H1 (cell line): ENCODE results near the gene FOXO6. TPM values are rescaled to one million over a fixed set of nuclear protein-coding genes. Genes with fewer than 3 reads are reported as not detected.

ENCODE experiments used
- CTCF ChIA-PET: fragments of 300-600 bp; sonication (Branson Sonifier 250); formaldehyde crosslinking; loops from one replicate; lab custom pipeline; 2021; ENCODE audit not compliant: partially characterized antibody; lab: Charles Lee
- POLR2A ChIA-PET: fragments of 300-600 bp; sonication (Branson Sonifier 250); formaldehyde crosslinking; loops from one replicate; lab custom pipeline; 2021; ENCODE audit warnings: inconsistent platforms; ENCODE audit not compliant: partially characterized antibody; lab: Charles Lee
- DNase-seq, 2 experiments: peaks; one replicate each; pipeline versions ENCODE4 v3.0.0 to v3.0.0-alpha.2; 2010 to 2022; ENCODE audit warnings: low spot score in 2 of 2, low read depth in 1 of 2, mixed read lengths in 1 of 2
- FAIRE-seq: peaks from 2 replicates; lab custom pipeline; 2011; peaks lifted over from hg19 to GRCh38; lab: Jason Lieb, UNC
- H2AFZ ChIP-seq: 2 replicates; pipeline ENCODE4 v1.8.1; 2012; ENCODE audit warnings: low read length, inconsistent platforms
- H2AK5ac ChIP-seq: 2 replicates; pipeline ENCODE4 v1.6.1; 2013; ENCODE audit warnings: low read depth, low read length
- H2BK120ac ChIP-seq: replicated peaks from 2 replicates; pipeline ENCODE3; 2013; ENCODE audit warnings: low read depth, low read length, inconsistent platforms
- H2BK12ac ChIP-seq: 2 replicates; pipeline ENCODE4 v1.6.1; 2013; ENCODE audit warnings: low read depth, low read length
- H2BK15ac ChIP-seq: 2 replicates; pipeline ENCODE4 v1.6.1; 2013; ENCODE audit warnings: low read length
- H2BK20ac ChIP-seq: 2 replicates; pipeline ENCODE4 v1.6.1; 2013; ENCODE audit warnings: low read length
- H2BK5ac ChIP-seq: 2 replicates; pipeline ENCODE4 v1.6.1; 2013; ENCODE audit warnings: low read depth, low read length
- H3K14ac ChIP-seq: 2 replicates; pipeline ENCODE4 v1.6.1; 2013; ENCODE audit warnings: inconsistent platforms; ENCODE audit not compliant: insufficient read length
- H3K18ac ChIP-seq: 2 replicates; pipeline ENCODE4 v1.6.1; 2013; ENCODE audit warnings: low read length; ENCODE audit errors: extremely low read depth
- H3K23ac ChIP-seq: 2 replicates; pipeline ENCODE4 v1.6.1; 2013; ENCODE audit warnings: inconsistent platforms; ENCODE audit not compliant: insufficient read length
- H3K23me2 ChIP-seq: 2 replicates; pipeline ENCODE4 v1.6.1; 2013; ENCODE audit warnings: low read depth, low read length
- H3K27ac ChIP-seq: 2 replicates; pipeline ENCODE4 v1.6.1; 2011; ENCODE audit warnings: low read depth, low read length, inconsistent platforms
- H3K27me3 ChIP-seq, 4 experiments: replicated peaks in 1 of 4; 1 replicate in 1 of 4; 2 replicates in 3 of 4; pipeline versions ENCODE4 v1.6.1 to v1.8.1; 2011 to 2013; ENCODE audit warnings: low read length in 3 of 4, mild to moderate bottlenecking in 3 of 4, inconsistent platforms in 2 of 4, mixed read lengths in 2 of 4, moderate library complexity in 1 of 4; ENCODE audit not compliant: control insufficient read depth in 3 of 4, insufficient read depth in 3 of 4; ENCODE audit errors: extremely low read depth in 1 of 4
- H3K36me3 ChIP-seq, 4 experiments: 2 replicates each; pipeline versions ENCODE4 v1.6.1 to v1.8.1; 2011 to 2013; ENCODE audit warnings: mild to moderate bottlenecking in 4 of 4, low read length in 3 of 4, moderate library complexity in 2 of 4, control low read depth in 1 of 4, inconsistent platforms in 1 of 4; ENCODE audit not compliant: insufficient read depth in 4 of 4, control insufficient read depth in 2 of 4
- H3K4ac ChIP-seq: replicated peaks from 2 replicates; pipeline ENCODE3; 2013; ENCODE audit warnings: low read length, low read depth, mixed read lengths, inconsistent platforms; ENCODE audit not compliant: insufficient read length
- H3K4me1 ChIP-seq, 4 experiments: replicated peaks in 1 of 4; 1 replicate in 1 of 4; 2 replicates in 3 of 4; pipeline versions ENCODE4 v1.6.1 to v1.8.1; 2011 to 2013; ENCODE audit warnings: low read length in 3 of 4, inconsistent platforms in 2 of 4, mixed read lengths in 1 of 4; ENCODE audit not compliant: insufficient read depth in 4 of 4, control insufficient read depth in 3 of 4
- H3K4me2 ChIP-seq, 2 experiments: 2 replicates each; pipeline versions ENCODE4 v1.6.1 to v1.8.1; 2011 to 2013; ENCODE audit warnings: low read depth in 2 of 2, low read length in 2 of 2, control low read depth in 1 of 2, inconsistent platforms in 1 of 2, mild to moderate bottlenecking in 1 of 2; ENCODE audit not compliant: insufficient read depth in 1 of 2
- H3K4me3 ChIP-seq, 4 experiments: fragments of 200-600, 300-600 bp in 1 of 4; sonication (generic), shearing (Covaris generic), sonication (Bioruptor Twin) in 1 of 4; 2 replicates each; pipeline versions ENCODE4 v1.5.1 to v1.8.1; 2011 to 2016; ENCODE audit warnings: low read length in 4 of 4, low read depth in 3 of 4, control low read depth in 2 of 4, inconsistent platforms in 2 of 4, mild to moderate bottlenecking in 2 of 4, mixed read lengths in 1 of 4, moderate library complexity in 1 of 4; ENCODE audit not compliant: insufficient read depth in 2 of 4; ENCODE audit errors: extremely low read depth in 1 of 4
- H3K56ac ChIP-seq: replicated peaks from 2 replicates; pipeline ENCODE3; 2013; ENCODE audit warnings: low read depth, mild to moderate bottlenecking, mixed read lengths, low read length, inconsistent platforms; ENCODE audit not compliant: insufficient read length
- H3K79me1 ChIP-seq: 2 replicates; pipeline ENCODE4 v1.6.1; 2013; ENCODE audit warnings: low read depth, low read length, control low read depth
- H3K79me2 ChIP-seq, 2 experiments: 2 replicates each; pipeline versions ENCODE4 v1.6.1 to v1.8.1; 2012 to 2013; ENCODE audit warnings: low read length in 2 of 2, mild to moderate bottlenecking in 2 of 2, inconsistent platforms in 1 of 2; ENCODE audit not compliant: insufficient read depth in 2 of 2, control insufficient read depth in 1 of 2
- H3K9ac ChIP-seq, 4 experiments: replicated peaks in 1 of 4; 1 replicate in 1 of 4; 2 replicates in 3 of 4; pipeline versions ENCODE4 v1.6.1 to v1.8.1; 2011 to 2013; ENCODE audit warnings: low read depth in 3 of 4, low read length in 3 of 4, control low read depth in 2 of 4, mild to moderate bottlenecking in 2 of 4, moderate library complexity in 2 of 4, inconsistent platforms in 1 of 4; ENCODE audit errors: extremely low read depth in 1 of 4
- H3K9me3 ChIP-seq, 2 experiments: 2 replicates each; pipeline versions ENCODE4 v1.6.1 to v1.8.1; 2012 to 2013; ENCODE audit warnings: mild to moderate bottlenecking in 2 of 2, moderate library complexity in 2 of 2, control low read depth in 1 of 2, inconsistent platforms in 1 of 2, low read depth in 1 of 2, low read length in 1 of 2, mixed read lengths in 1 of 2; ENCODE audit not compliant: insufficient read depth in 2 of 2
- H4K20me1 ChIP-seq, 2 experiments: replicated peaks in 1 of 2; 2 replicates each; pipeline versions ENCODE3 to v1.8.1; 2011 to 2013; ENCODE audit warnings: inconsistent platforms in 2 of 2, low read length in 2 of 2, mild to moderate bottlenecking in 1 of 2; ENCODE audit not compliant: insufficient read depth in 2 of 2, control insufficient read depth in 1 of 2
- H4K5ac ChIP-seq: 2 replicates; pipeline ENCODE4 v1.6.1; 2013; ENCODE audit warnings: low read length, low read depth, mixed read lengths, inconsistent platforms; ENCODE audit not compliant: insufficient read length
- H4K8ac ChIP-seq: 2 replicates; pipeline ENCODE4 v1.8.0; 2013; ENCODE audit warnings: mild to moderate bottlenecking, moderate library complexity, low read length, inconsistent platforms; ENCODE audit not compliant: insufficient read depth; ENCODE audit errors: extremely low read depth
- H4K91ac ChIP-seq: replicated peaks from 2 replicates; pipeline ENCODE3; 2013; ENCODE audit warnings: low read length, mixed read lengths, inconsistent platforms; ENCODE audit not compliant: insufficient read length
- CHD2 ChIP-seq: IDR thresholded peaks from 2 replicates; pipeline ENCODE4 v1.6.1; 2012; ENCODE audit warnings: low read length, improper control_type of control experiment
- CREB1 ChIP-seq: IDR thresholded peaks from 2 replicates; pipeline ENCODE4 v1.6.1; 2012; ENCODE audit warnings: inconsistent platforms
- KDM4A ChIP-seq: IDR thresholded peaks from one replicate; pipeline ENCODE4 v1.7.1; 2012; ENCODE audit warnings: low read depth, mild to moderate bottlenecking, moderate library complexity, low read length, inconsistent platforms; ENCODE audit not compliant: severe bottlenecking
- PHF8 ChIP-seq: fragments of 200-600 bp; sonication (generic); conservative IDR thresholded peaks from 2 replicates; pipeline ENCODE4 v1.7.1; 2012; ENCODE audit warnings: low read depth, mild to moderate bottlenecking, inconsistent platforms, low read length, moderate library complexity
- ZNF274 ChIP-seq: IDR thresholded peaks from 2 replicates; pipeline ENCODE4 v1.7.0; 2012; ENCODE audit warnings: low read length, borderline replicate concordance; ENCODE audit errors: extremely low read depth
- WGBS, 2 experiments: shearing (Covaris generic) in 1 of 2; methylation state at CpG; one replicate each; pipeline versions ENCODE4 v1.1.6 to v1.1.7; 2013 to 2015; ENCODE audit warnings: low lambda C conversion rate in 2 of 2, mixed read lengths in 2 of 2, inconsistent platforms in 1 of 2, low coverage in 1 of 2, missing lambda C conversion rate in 1 of 2; ENCODE audit not compliant: insufficient replicate concordance in 2 of 2, insufficient coverage in 1 of 2, insufficient read length in 1 of 2; ENCODE audit errors: extremely low coverage in 1 of 2, missing lambda C conversion rate in 1 of 2; 5-methylcytosine and 5-hydroxymethylcytosine counted together
- polyA plus RNA-seq, 7 experiments: library from polyadenylated mRNA; depleted of rRNA in 3 of 7; stranded (reverse) in 5 of 7; unstranded in 2 of 7; fragments of >200 nt in 5 of 7; fragments of 200-250 nt in 2 of 7; gene quantifications; 1 replicate in 5 of 7; 2 replicates in 1 of 7; 4 replicates in 1 of 7; pipeline versions ENCODE4 v1.2.1 to v1.2.3, GENCODE V29; 2011 to 2013; ENCODE audit warnings: missing spikeins in 2 of 7, mixed read lengths in 2 of 7
- total RNA-seq: library from RNA; stranded (reverse); fragmentation: NEBNext Ultra II Directional; extraction: Animal tissue kit (Norgen Biotek cat#: 25700); gene quantifications from 2 replicates; pipeline ENCODE4 v1.2.1, GENCODE V29; 2021

The FOXO6 gene
- total and polyA plus RNA-seq, 2 of the 8 experiments (the other 6 are each of a cell fraction or from before 2014, with no cell fraction given): 0.59 to 3.0 TPM

DNA sequence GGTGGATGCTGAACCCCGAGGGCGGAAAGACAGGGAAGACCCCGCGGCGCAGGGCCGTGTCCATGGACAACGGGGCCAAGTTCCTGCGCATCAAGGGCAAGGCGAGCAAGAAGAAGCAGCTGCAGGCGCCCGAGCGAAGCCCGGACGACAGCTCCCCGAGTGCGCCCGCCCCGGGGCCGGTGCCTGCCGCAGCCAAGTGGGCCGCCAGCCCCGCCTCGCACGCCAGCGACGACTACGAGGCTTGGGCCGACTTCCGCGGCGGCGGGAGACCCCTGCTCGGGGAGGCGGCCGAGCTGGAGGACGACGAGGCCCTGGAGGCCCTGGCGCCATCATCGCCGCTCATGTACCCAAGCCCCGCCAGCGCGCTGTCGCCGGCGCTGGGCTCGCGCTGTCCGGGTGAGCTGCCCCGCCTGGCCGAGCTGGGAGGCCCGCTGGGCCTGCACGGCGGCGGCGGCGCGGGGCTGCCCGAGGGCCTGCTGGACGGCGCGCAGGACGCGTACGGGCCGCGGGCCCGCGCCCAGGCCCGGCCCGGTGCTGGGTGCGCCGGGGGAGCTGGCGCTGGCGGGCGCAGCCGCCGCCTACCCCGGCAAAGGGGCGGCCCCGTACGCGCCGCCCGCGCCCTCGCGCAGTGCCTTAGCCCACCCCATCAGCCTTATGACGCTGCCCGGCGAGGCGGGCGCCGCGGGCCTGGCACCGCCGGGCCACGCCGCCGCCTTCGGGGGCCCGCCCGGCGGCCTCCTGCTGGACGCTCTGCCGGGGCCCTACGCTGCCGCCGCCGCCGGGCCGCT is 20.7 kb downstream of the FOXO6 start:
- Histone ChIP-seq H2BK15ac (peak overlapping the region; percentile 98; the same call in 1 of the 2 replicates), H3K56ac (no peak overlapping the region), H3K79me1 (no peaks in the 10 kb centered on the region; the same call in 1 of the 2 replicates), H2BK120ac (no peak overlapping the region), H3K4me3 (peak overlapping the region; percentile 44 to 72 (median 56)), H2AK5ac (no peak overlapping the region), H2BK12ac (peak overlapping the region; percentile 60; the same call in 1 of the 2 replicates), H3K4ac (no peak overlapping the region), H3K27ac (no peak overlapping the region), H3K36me3 (no peaks in the 10 kb centered on the region), H4K5ac (no peak overlapping the region), H2BK20ac (no peak overlapping the region)
- CTCF ChIA-PET: interaction anchor here (0.7 to 2.5 kb wide), 7 partner anchors 9 to 82 kb away, joined by 3 to 8 read pairs (median 4); no protein-coding TSS in a partner anchor
- TF ChIP-seq CREB1 (peak; percentile 61), ZNF274 (no peak), PHF8 (0 out of 2 replicates have a peak, but pooled peaks have one; percentile 15), CHD2 (0 out of 2 replicates have a peak, but pooled peaks have one; percentile 18), KDM4A (peak; percentile 76)
- TF ChIP-seq, all 59 proteins: peak for 4
- H3K4me2 ChIP-seq: peak overlapping the region; percentile 94 to 97
- H2AFZ ChIP-seq: no peak overlapping the region
- no peak for DNase-seq
- no peak overlapping the region for H2BK5ac ChIP-seq
- no peaks in the 10 kb centered on the region for H3K9me3 ChIP-seq
- peak overlapping the region; percentile 67 for H4K91ac ChIP-seq
- H3K27me3 ChIP-seq: peaks cover 5 to 40% (median 34%) of the 10 kb centered on the region in 4 experiments
- H3K23ac ChIP-seq: no peak overlapping the region
- no peak overlapping the region; the same call in 1 of the 2 replicates for H3K18ac ChIP-seq
- 4% methylated on average over 61 of the region's 112 CpGs; no CpG with 5 or more reads in 1 of the 2 experiments for WGBS, 2 experiments
- POLR2A ChIA-PET: interaction anchor here (0.5 to 2.8 kb wide), 10 partner anchors 9 to 117 kb away, joined by 3 to 22 read pairs (median 7); no protein-coding TSS in a partner anchor
- peaks cover 0 to 29% (median 20%) of the 10 kb centered on the region in 4 experiments; a peak in 6 of 7 replicates for H3K4me1 ChIP-seq
- peaks cover 0 to 4% of the 10 kb centered on the region in 2 experiments for H4K20me1 ChIP-seq
- peak overlapping the region in 3 of 4 experiments; percentile 13 to 56 (median 43); a peak in 5 of 7 replicates for H3K9ac ChIP-seq
- peak overlapping the region; percentile 29 for H4K8ac ChIP-seq
- H3K14ac ChIP-seq: no peak overlapping the region
- no peaks in the 10 kb centered on the region for H3K79me2 ChIP-seq
- H3K23me2 ChIP-seq: peaks cover 18% of the 10 kb centered on the region
- FAIRE-seq: no peak
